GM12878 (cell line): ENCODE results near the gene PLB1. TPM values are rescaled to one million over a fixed set of nuclear protein-coding genes. Genes with fewer than 3 reads are reported as not detected.

Experiments
- ATAC-seq: fragments of 200-7000 bp; cut with Tn5 transposase; 3 replicates; pipeline ENCODE4 v1.9.1; 2020; ENCODE audit warnings: mild to moderate bottlenecking, moderate library complexity
- BruUV-seq: library from RNA; stranded (reverse); fragments of 400-500 nt; replicated peaks from 2 replicates; lab custom pipeline; 2021; lab: Mats Ljungman, UMichigan
- CTCF ChIA-PET: fragments of 300-600 bp; sonication (Branson Sonifier 250); formaldehyde crosslinking; extraction: SDS; loops from one replicate; lab custom pipeline; 2021; ENCODE audit warnings: inconsistent platforms; lab: Yijun Ruan, JAX
- POLR2A ChIA-PET: fragments of 350-600 bp; formaldehyde crosslinking; extraction: SDS; loops from one replicate; lab custom pipeline; 2021; ENCODE audit warnings: inconsistent platforms; lab: Charles Lee
- RAD21 ChIA-PET: fragments of 300-600 bp; sonication (Branson Sonifier 250); formaldehyde crosslinking; loops from one replicate; lab custom pipeline; 2023; ENCODE audit warnings: antibody characterized with exemption; ENCODE audit not compliant: unreplicated experiment; lab: Charles Lee
- SMC1A ChIA-PET: fragments of 300-600 bp; sonication (Branson Sonifier 250); formaldehyde crosslinking; loops from one replicate; lab custom pipeline; 2023; ENCODE audit not compliant: unreplicated experiment, uncharacterized antibody; lab: Charles Lee
- DNase-seq: peaks from one replicate; pipeline ENCODE4 v3.0.0-alpha.2; 2011; ENCODE audit warnings: low read depth, low spot score
- FAIRE-seq: peaks from 3 replicates; lab custom pipeline; 2011; peaks lifted over from hg19 to GRCh38; lab: Jason Lieb, UNC
- H2AFZ ChIP-seq: 2 replicates; pipeline ENCODE4 v1.6.0; 2011; ENCODE audit warnings: low read depth, low read length, control low read depth; ENCODE audit not compliant: control insufficient read depth
- H3K27ac ChIP-seq: 2 replicates; pipeline ENCODE4 v1.5.1; 2011; ENCODE audit warnings: control low read depth; ENCODE audit not compliant: control insufficient read depth, insufficient read depth
- H3K27me3 ChIP-seq, 2 experiments: replicated peaks in 1 of 2; 2 replicates each; pipeline versions ENCODE4 v1.6.0 to v1.6.1; 2011; ENCODE audit warnings: low read length in 1 of 2; ENCODE audit not compliant: control insufficient read depth in 2 of 2, insufficient read depth in 2 of 2
- H3K36me3 ChIP-seq, 2 experiments: 2 replicates each; pipeline ENCODE4 v1.5.1; 2011; ENCODE audit warnings: low read length in 1 of 2; ENCODE audit not compliant: control insufficient read depth in 2 of 2, insufficient read depth in 2 of 2
- H3K4me1 ChIP-seq: 2 replicates; pipeline ENCODE4 v1.6.1; 2011; ENCODE audit warnings: mild to moderate bottlenecking, low read length, moderate library complexity, mixed read lengths; ENCODE audit not compliant: control insufficient read depth, insufficient read depth
- H3K4me2 ChIP-seq: 2 replicates; pipeline ENCODE4 v1.6.0; 2011; ENCODE audit warnings: control low read depth; ENCODE audit not compliant: control insufficient read depth, insufficient read depth
- H3K4me3 ChIP-seq: fragments of 200-600 bp; sonication (generic); 2 replicates; pipeline ENCODE4 v1.5.1; 2016
- H3K79me2 ChIP-seq: 2 replicates; pipeline ENCODE4 v1.6.0; 2011; ENCODE audit warnings: low read length; ENCODE audit not compliant: control insufficient read depth, insufficient read depth
- H3K9ac ChIP-seq: 2 replicates; pipeline ENCODE4 v1.8.0; 2011; ENCODE audit warnings: low read length, control low read depth, mixed read lengths; ENCODE audit not compliant: control insufficient read depth, insufficient read depth
- H3K9me3 ChIP-seq: replicated peaks from 3 replicates; pipeline ENCODE4 v1.5.1; 2011; ENCODE audit warnings: mild to moderate bottlenecking, low read length; ENCODE audit not compliant: control insufficient read depth, insufficient read depth
- H4K20me1 ChIP-seq: 2 replicates; pipeline ENCODE4 v1.6.0; 2011; ENCODE audit not compliant: control insufficient read depth, insufficient read depth
- HCFC1 ChIP-seq: fragments of 150-350 bp; IDR thresholded peaks from 2 replicates; pipeline ENCODE4 v1.6.1; 2014; ENCODE audit warnings: low read length
- HDAC6 ChIP-seq: fragments of 200-600 bp; sonication (generic); IDR thresholded peaks from one replicate; pipeline ENCODE4 v1.8.0; 2017; ENCODE audit warnings: antibody characterized with exemption; ENCODE audit not compliant: unreplicated experiment
- MTA2 ChIP-seq: fragments of 450-650 bp; IDR thresholded peaks from 2 replicates; pipeline ENCODE4 v1.6.1; 2016; ENCODE audit warnings: low read depth, mild to moderate bottlenecking, moderate library complexity
- POLR2AphosphoS2 ChIP-seq: IDR thresholded peaks from 2 replicates; pipeline ENCODE4 v1.6.1; 2011; ENCODE audit warnings: low read depth, mild to moderate bottlenecking, low read length, improper control_type of control experiment, moderate library complexity
- SRF ChIP-seq, 2 experiments: IDR thresholded peaks; 2 replicates each; pipeline ENCODE4 v1.6.1; 2011; ENCODE audit warnings: low read depth in 2 of 2, low read length in 2 of 2, mild to moderate bottlenecking in 1 of 2, moderate library complexity in 1 of 2
- STAT1 ChIP-seq: fragments of 450-650 bp; conservative IDR thresholded peaks from 2 replicates; pipeline ENCODE4 v1.6.1; 2014; ENCODE audit warnings: antibody characterized with exemption, mild to moderate bottlenecking
- WGBS: methylation state at CpG from one replicate; pipeline ENCODE4 v1.1.6; 2016; ENCODE audit warnings: low lambda C conversion rate; ENCODE audit not compliant: insufficient replicate concordance, insufficient coverage; ENCODE audit errors: missing lambda C conversion rate; 5-methylcytosine and 5-hydroxymethylcytosine counted together
- in situ Hi-C: fragments of 300-500 bp; cut with MboI; formaldehyde crosslinking; loops from 9 replicates; pipeline ENCODE4 v1.14.3; 2018; ENCODE audit warnings: mixed read lengths
- intact Hi-C: fragments of 100-400 bp; cut with micrococcal nuclease; formaldehyde crosslinking; loops from one replicate; pipeline ENCODE4 v1.14.2; 2022; ENCODE audit not compliant: unreplicated experiment
- polyA plus RNA-seq, 11 experiments: library from polyadenylated mRNA; depleted of rRNA in 4 of 11; unstranded in 6 of 11; stranded (reverse) in 5 of 11; fragments of >200 nt; fragmentation: Nextera tagmentation in 4 of 11; fragmentation: Illumina TruSeq in 1 of 11; extraction: Ambion mirVana in 4 of 11; extraction: Trizol in 1 of 11; gene quantifications; 1 replicate in 1 of 11; 2 replicates in 10 of 11; pipeline versions ENCODE4 v1.2.1 to v1.2.3, GENCODE V29; 2011 to 2016; ENCODE audit warnings: inconsistent platforms in 2 of 11, missing spikeins in 2 of 11, low read depth in 1 of 11
- total RNA-seq, 4 experiments: library from RNA; depleted of rRNA in 3 of 4; stranded (reverse); fragments of >200 nt in 3 of 4; fragmentation: Illumina TruSeq in 1 of 4; extraction: Trizol in 1 of 4; gene quantifications; 2 replicates each; pipeline versions ENCODE4 v1.2.1 to v1.2.3, GENCODE V29; 2013 to 2021
- TF ChIP-seq, protein P1 (sequence below): IDR thresholded peaks from 2 replicates; pipeline ENCODE4 v1.6.1; 2012; ENCODE audit warnings: low read depth, low read length, improper control_type of control experiment
- TF ChIP-seq, protein P2 (sequence below): IDR thresholded peaks from 2 replicates; pipeline ENCODE4 v1.6.1; 2012; ENCODE audit warnings: mild to moderate bottlenecking, low read depth, low read length
- TF ChIP-seq, protein P3 (sequence below): fragments of 450-650 bp; IDR thresholded peaks from 2 replicates; pipeline ENCODE4 v1.6.1; 2017; ENCODE audit warnings: mild to moderate bottlenecking, moderate library complexity
- TF ChIP-seq, protein P4 (sequence below): IDR thresholded peaks from 2 replicates; pipeline ENCODE4 v1.6.1; 2011; ENCODE audit warnings: mild to moderate bottlenecking, low read depth, low read length, moderate library complexity; ENCODE audit not compliant: insufficient replicate concordance
- TF ChIP-seq, protein P5 (sequence below): IDR thresholded peaks from 2 replicates; pipeline ENCODE4 v1.6.1; 2011; ENCODE audit warnings: borderline replicate concordance, low read depth, mild to moderate bottlenecking, moderate library complexity, low read length; ENCODE audit not compliant: insufficient read depth, poor library complexity, severe bottlenecking

The PLB1 gene
- total and polyA plus RNA-seq, 10 of the 15 experiments (the other 5 are each of a cell fraction or from before 2014, with no cell fraction given) = 0.03 to 0.49 (median 0.28) TPM

DNA sequence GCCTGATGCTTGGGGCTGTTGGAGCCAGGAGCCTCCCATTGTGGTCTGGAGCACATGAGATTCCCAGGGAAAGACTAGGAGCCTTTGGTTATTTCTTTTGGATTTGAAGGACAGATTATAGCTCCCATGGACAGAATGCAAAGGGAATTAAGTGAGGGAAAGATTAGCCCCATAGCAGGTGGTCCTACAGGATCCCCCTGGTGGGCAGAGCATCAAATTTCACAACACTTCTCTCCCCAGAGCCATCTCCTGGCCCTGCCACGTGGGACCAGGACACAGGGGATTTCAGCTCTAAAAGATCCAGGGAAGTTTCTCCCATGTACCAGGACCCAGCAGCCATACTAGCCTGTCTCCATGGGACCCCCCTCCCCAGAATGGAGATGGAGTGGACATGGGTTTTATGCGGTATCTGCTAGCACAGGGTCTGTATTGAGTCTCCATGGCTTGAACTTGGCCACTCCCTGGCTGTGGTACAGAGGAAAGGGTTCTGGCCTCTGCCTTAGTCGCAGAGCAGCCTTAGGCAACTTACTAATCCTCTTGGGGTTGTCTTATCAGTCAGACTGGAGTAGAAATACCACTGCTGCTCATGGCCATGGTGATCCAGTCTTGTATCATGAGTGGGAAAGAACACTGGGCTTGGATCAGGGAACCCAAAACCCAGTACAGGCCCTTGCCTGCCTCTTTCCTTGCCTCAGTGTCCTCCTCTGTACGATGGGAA, 6.8 kb upstream of the PLB1 start:
- Histone ChIP-seq H2AFZ (no peak overlapping the region), H3K27ac (no peak overlapping the region), H4K20me1 (no peaks in the 10 kb centered on the region), H3K27me3 (no peaks in the 10 kb centered on the region), H3K79me2 (no peaks in the 10 kb centered on the region), H3K36me3 (no peaks in the 10 kb centered on the region), H3K9me3 (no peaks in the 10 kb centered on the region), H3K4me2 (no peak overlapping the region), H3K4me1 (peaks cover 6% of the 10 kb centered on the region; the same call in 1 of the 2 replicates), H3K9ac (no peak overlapping the region), H3K4me3 (no peak overlapping the region)
- ATAC-seq = no peak
- ChIA-PET CTCF (no interaction called here), POLR2A (no interaction called here), SMC1A (no interaction called here), RAD21 (no interaction called here)
- no TSS peak for BruUV-seq
- intact Hi-C loops = no loop called here
- 13% methylated on average over 4 of the region's 4 CpGs for WGBS
- in situ Hi-C loops = no loop called here
- no peak for FAIRE-seq
- no peak for DNase-seq
- TF ChIP-seq POLR2AphosphoS2 = no peak
- TF ChIP-seq, protein P1, sequence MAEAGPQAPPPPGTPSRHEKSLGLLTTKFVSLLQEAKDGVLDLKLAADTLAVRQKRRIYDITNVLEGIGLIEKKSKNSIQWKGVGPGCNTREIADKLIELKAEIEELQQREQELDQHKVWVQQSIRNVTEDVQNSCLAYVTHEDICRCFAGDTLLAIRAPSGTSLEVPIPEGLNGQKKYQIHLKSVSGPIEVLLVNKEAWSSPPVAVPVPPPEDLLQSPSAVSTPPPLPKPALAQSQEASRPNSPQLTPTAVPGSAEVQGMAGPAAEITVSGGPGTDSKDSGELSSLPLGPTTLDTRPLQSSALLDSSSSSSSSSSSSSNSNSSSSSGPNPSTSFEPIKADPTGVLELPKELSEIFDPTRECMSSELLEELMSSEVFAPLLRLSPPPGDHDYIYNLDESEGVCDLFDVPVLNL = no peak
- TF ChIP-seq, protein P2, sequence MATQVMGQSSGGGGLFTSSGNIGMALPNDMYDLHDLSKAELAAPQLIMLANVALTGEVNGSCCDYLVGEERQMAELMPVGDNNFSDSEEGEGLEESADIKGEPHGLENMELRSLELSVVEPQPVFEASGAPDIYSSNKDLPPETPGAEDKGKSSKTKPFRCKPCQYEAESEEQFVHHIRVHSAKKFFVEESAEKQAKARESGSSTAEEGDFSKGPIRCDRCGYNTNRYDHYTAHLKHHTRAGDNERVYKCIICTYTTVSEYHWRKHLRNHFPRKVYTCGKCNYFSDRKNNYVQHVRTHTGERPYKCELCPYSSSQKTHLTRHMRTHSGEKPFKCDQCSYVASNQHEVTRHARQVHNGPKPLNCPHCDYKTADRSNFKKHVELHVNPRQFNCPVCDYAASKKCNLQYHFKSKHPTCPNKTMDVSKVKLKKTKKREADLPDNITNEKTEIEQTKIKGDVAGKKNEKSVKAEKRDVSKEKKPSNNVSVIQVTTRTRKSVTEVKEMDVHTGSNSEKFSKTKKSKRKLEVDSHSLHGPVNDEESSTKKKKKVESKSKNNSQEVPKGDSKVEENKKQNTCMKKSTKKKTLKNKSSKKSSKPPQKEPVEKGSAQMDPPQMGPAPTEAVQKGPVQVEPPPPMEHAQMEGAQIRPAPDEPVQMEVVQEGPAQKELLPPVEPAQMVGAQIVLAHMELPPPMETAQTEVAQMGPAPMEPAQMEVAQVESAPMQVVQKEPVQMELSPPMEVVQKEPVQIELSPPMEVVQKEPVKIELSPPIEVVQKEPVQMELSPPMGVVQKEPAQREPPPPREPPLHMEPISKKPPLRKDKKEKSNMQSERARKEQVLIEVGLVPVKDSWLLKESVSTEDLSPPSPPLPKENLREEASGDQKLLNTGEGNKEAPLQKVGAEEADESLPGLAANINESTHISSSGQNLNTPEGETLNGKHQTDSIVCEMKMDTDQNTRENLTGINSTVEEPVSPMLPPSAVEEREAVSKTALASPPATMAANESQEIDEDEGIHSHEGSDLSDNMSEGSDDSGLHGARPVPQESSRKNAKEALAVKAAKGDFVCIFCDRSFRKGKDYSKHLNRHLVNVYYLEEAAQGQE = no peak
- TF ChIP-seq, protein P3, sequence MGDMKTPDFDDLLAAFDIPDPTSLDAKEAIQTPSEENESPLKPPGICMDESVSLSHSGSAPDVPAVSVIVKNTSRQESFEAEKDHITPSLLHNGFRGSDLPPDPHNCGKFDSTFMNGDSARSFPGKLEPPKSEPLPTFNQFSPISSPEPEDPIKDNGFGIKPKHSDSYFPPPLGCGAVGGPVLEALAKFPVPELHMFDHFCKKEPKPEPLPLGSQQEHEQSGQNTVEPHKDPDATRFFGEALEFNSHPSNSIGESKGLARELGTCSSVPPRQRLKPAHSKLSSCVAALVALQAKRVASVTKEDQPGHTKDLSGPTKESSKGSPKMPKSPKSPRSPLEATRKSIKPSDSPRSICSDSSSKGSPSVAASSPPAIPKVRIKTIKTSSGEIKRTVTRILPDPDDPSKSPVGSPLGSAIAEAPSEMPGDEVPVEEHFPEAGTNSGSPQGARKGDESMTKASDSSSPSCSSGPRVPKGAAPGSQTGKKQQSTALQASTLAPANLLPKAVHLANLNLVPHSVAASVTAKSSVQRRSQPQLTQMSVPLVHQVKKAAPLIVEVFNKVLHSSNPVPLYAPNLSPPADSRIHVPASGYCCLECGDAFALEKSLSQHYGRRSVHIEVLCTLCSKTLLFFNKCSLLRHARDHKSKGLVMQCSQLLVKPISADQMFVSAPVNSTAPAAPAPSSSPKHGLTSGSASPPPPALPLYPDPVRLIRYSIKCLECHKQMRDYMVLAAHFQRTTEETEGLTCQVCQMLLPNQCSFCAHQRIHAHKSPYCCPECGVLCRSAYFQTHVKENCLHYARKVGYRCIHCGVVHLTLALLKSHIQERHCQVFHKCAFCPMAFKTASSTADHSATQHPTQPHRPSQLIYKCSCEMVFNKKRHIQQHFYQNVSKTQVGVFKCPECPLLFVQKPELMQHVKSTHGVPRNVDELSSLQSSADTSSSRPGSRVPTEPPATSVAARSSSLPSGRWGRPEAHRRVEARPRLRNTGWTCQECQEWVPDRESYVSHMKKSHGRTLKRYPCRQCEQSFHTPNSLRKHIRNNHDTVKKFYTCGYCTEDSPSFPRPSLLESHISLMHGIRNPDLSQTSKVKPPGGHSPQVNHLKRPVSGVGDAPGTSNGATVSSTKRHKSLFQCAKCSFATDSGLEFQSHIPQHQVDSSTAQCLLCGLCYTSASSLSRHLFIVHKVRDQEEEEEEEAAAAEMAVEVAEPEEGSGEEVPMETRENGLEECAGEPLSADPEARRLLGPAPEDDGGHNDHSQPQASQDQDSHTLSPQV = no peak
- TF ChIP-seq, protein P4, sequence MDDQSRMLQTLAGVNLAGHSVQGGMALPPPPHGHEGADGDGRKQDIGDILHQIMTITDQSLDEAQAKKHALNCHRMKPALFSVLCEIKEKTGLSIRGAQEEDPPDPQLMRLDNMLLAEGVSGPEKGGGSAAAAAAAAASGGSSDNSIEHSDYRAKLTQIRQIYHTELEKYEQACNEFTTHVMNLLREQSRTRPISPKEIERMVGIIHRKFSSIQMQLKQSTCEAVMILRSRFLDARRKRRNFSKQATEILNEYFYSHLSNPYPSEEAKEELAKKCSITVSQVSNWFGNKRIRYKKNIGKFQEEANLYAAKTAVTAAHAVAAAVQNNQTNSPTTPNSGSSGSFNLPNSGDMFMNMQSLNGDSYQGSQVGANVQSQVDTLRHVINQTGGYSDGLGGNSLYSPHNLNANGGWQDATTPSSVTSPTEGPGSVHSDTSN = no peak
- TF ChIP-seq HDAC6 = no peak
- TF ChIP-seq, protein P5, sequence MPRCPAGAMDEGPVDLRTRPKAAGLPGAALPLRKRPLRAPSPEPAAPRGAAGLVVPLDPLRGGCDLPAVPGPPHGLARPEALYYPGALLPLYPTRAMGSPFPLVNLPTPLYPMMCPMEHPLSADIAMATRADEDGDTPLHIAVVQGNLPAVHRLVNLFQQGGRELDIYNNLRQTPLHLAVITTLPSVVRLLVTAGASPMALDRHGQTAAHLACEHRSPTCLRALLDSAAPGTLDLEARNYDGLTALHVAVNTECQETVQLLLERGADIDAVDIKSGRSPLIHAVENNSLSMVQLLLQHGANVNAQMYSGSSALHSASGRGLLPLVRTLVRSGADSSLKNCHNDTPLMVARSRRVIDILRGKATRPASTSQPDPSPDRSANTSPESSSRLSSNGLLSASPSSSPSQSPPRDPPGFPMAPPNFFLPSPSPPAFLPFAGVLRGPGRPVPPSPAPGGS = no peak
- TF ChIP-seq MTA2 = no peak
- TF ChIP-seq HCFC1 = no peak
- TF ChIP-seq SRF (IDR thresholded peaks at IDR 0.05; ENCODE audit: low read depth in 2 of 2, low read length in 2 of 2) = no peak
- no peak for TF ChIP-seq STAT1
